HG02938 (cell line): ENCODE measurements around the gene OBI1.
"Not testable (repeated sequence)": the region's sequence is repeated elsewhere in the genome, so short reads cannot be mapped to it uniquely, and the experiment has no call there.

Experiments
- ATAC-seq: cut with Tn5 transposase; IDR thresholded peaks from one replicate; pipeline ENCODE4 v1.9.1; 2021; ENCODE audit warnings: mild to moderate bottlenecking, moderate library complexity; ENCODE audit not compliant: unreplicated experiment

The OBI1 gene

GRCh38 chr13:78649997-78650716 is 8.8 kb downstream of the OBI1 start:
- ATAC-seq = no peak

- ATAC-seq = not testable (repeated sequence)
These were observed 11.8 kb downstream of the OBI1 start for GRCh38 chr13:78647109-78647678.

DNA sequence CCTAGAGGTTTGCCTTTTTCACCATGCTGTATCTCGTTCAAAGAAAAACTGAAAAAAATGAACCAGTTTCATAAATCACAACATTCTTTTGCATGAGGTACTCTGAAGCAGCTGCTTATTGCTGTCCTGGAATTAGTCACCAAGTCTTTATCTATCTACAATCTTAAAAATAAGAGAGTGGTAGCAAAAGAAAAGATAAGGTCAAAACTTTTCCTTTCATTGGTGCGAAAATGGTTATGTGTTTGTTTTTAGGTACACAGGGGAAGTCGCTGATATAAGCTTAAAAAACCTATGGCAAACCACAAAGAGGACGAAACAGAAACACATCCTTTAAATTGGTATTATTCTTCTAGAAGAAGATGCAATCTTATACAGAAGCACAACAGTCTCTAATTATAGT is 20.7 kb downstream of the OBI1 start:
- ATAC-seq = peak; percentile 71

- no peak for ATAC-seq
These were observed 22.5 kb downstream of the OBI1 start for GRCh38 chr13:78636495-78636894.

- ATAC-seq = no peak
These were observed 26.0 kb downstream of the OBI1 start for GRCh38 chr13:78632996-78633395.

GRCh38 chr13:78631077-78631476 is 27.9 kb downstream of the OBI1 start:
- ATAC-seq = no peak

DNA sequence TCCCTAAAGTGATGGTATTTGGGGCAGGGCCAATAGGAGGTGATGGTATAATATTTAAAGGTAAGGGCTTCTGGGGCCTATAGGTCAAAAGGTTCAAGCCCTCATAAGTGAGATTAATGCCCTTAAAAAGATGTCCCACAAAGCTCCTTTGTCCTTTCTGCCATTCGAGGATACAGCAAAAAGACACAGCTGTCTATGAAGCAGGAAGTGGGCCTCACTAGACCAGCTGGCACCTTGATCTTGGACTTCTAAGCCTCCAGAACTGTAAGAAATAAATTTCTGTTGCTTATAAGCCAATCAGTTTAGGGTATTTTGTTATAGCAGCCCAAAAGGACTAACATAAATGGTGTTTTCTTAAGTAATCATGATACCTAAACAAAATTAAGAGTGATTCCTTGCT is 28.4 kb downstream of the OBI1 start:
- ATAC-seq = no peak

DNA sequence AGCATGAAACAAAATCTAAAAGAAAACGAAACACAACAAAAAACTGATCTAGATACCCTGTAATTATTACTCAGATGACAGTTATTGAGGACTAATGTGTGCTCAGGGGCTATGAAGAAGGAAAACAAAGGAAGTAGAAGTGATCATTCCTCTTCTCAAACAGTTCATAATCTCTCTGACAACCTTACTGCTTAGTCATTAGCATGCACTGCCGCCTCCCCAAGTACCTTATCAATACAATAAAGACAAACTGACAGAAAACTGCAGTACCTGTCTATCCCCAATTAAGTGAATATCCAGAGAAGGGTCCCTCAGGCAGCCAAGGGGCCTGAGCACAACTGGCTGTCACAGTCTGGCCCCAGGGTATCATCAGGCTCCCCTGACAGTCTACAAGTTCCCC is 33.6 kb downstream of the OBI1 start:
- no peak for ATAC-seq

GRCh38 chr13:78623132-78623531 is 35.8 kb downstream of the OBI1 start:
- no peak for ATAC-seq

DNA sequence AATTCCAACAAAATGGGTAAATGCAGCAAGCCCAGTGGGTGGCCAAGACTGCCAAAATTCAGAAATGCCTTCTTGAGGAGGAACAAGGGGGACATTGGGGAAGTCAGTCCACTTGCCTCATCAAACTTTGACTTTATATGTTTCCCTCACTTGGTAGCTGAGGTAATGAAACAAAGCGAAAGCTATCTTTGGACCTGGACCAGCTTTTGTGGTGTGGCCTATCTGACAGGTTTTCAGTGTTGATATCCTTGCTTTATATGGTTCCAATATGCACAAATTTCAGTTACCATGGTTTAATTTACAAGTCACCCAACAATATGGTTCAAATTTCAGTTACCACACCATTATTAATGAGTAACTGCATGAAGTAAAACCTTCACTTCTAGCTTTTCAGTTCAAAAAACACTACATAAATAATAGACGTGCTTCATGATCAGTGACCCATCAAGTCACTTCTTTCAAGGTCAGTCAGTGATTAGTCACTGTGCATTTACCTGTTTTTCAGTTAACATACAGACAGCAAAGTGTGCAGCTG is 38.0 kb downstream of the OBI1 start:
- no peak for ATAC-seq

DNA sequence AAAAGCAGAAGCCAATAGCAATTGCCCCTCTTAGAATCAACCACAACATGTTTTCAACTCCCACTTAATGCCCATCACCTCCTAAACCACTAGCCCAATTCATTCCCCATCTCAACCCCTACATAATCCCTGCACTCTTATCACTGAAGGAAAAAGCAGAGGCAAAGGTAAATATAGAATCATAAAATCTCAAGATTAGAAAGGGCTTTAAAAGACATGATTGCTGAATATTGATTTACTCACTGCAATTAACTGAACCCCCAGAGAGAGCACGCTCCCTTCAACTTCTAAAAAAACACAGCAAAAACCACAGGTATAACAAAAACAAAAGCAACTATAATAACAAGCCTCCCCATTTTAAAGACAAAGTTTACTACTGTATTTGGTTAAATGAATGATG is 40.5 kb downstream of the OBI1 start:
- ATAC-seq = no peak

GRCh38 chr13:78611040-78611439 is 47.9 kb downstream of the OBI1 start:
- ATAC-seq = no peak

DNA sequence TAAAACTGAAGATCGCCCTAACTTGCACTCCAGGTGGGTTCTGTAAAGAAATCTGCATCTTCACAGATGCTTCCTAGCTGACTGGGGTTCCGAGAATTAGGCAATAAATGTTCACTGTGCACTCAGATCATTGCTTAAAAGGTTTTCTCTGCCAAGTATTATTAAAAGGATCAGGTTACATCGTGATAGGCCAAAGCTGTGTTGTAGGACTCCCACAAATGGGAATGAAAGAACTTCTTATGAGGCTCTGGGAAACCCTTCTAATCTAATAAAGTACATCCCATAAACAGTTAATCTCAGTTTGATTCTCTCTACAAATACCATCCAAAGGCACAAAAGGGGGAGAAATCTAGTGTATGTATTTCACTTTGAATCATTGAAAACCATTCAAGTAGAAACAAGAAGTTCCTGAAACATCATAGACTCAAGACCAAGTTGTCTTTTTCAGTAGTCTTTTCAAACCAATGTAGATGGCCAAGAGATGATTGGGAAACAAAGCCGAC is 48.5 kb downstream of the OBI1 start:
- ATAC-seq = no peak

DNA sequence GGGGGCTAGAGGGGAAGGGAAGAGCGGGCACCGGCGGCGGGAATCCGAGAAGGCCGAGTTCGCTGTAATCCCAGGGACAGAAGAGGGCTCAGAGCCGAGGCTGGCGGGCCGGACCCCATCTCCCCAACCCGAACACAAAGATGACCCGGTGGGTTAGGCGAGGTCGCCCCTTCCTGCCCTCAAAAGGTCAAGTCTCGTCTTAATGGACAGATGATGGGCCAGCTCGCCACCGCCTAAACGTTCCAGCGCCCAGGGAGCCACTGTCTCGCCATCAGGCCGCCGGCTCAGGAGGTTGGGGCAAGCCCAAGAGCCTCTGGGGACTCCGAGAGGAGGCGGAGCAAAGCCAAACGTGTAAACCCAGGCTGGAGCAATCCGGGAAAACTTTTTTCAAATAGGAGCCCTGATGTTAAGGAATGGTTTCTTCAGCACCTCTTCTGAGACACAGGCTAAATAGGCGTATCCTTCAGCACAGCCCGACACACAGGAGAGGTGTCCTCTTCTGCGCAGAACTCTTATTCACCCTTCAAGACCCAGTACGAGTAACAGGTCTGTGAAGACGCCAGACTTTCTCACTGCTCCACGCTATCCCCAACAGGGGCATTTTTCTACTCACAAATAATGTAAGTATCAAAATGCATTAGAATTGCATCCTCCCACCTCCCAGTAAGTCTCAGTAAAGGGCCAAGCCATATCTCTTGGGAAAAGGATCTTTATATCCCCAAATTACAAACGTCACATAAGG is 49.3 kb downstream of the OBI1 start:
- no peak for ATAC-seq

- ATAC-seq = no peak
These were observed 50.1 kb downstream of the OBI1 start for GRCh38 chr13:78608688-78609463.

DNA sequence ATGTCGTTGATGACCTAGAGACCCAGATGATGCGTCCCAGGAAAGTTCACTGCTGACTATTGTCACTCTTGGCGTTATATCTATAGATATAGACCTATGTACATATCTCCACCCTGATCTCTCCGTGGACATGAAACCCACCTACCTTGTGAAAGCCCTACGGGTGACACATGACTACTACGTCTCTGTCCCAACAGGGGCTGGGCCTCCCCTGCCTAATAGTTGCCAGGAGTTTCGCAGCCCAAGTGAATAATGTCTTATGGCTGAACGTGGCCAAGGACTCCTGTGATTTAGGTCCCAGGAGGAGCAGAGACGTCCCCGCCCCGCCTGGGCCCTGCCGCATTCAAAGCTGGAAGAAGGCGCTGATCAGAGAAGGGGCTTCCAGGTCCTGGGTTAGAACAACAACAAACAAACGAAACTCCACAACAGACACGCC is 50.7 kb downstream of the OBI1 start:
- no peak for ATAC-seq

GRCh38 chr13:78607409-78608251 is 51.3 kb downstream of the OBI1 start:
- no peak for ATAC-seq

DNA sequence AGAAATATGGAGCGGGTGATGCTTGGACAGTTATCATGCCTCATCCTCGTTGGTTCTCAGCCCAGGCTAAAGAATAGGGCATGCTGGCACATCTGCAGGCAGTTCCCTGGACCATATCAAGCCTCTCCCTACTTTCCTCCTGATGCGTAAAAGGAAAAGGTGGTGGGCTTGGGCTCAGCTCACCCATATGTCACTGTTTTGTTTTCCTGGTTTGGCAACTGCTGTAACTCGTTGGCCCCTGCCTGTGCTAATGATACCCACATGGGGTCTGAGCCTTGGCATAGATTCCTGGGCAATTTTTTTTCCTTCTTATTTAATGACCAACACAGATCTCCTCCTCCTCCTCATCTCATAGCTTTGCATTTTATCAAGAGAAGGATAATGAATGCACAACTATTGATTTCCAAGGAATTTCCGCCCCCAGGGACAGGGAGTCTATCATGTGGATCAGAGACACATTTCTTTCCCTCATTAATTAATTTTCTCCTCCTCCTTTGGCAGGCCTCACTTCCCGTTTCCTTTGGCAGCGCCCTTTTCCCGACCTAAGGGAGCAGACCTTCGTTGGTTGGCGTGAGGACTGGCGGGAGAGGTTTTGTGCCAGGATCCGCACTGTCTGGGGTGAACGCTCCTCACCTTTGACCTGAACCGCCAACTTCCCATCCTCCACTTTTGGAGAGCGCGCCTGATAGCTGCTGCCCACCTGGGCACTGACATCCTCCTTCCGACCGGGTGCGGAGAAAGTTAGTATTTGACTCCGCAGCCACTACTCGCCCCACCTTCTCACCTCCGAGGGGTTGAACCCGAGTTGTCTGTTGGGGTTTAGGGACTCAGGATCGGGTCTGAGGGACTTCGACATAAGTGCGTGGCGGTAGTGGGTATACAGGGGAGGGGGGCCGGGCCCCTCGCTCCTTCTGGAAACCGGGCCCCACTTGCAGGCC is 52.2 kb downstream of the OBI1 start:
- no peak for ATAC-seq
